ENCODE results near the gene LINC00237.

LINC00237 gene

GRCh38 chr20:21096321-21097043, 9.7 kb downstream of the LINC00237 start:
- peak; percentile 22 for DNase-seq (ENCODE audit: low spot score)

GRCh38 chr20:21092806-21093205, 13.4 kb downstream of the LINC00237 start:
- DNase-seq (ENCODE audit: low spot score) = no peak

GRCh38 chr20:21090721-21091120, 15.4 kb downstream of the LINC00237 start:
- no peak for DNase-seq (ENCODE audit: low spot score)

- peak; percentile 16 for DNase-seq (ENCODE audit: low spot score)
Measured at GRCh38 chr20:21090111-21090618, 16.0 kb downstream of the LINC00237 start.

- DNase-seq (ENCODE audit: low spot score) = no peak
Measured at GRCh38 chr20:21089391-21089790, 16.8 kb downstream of the LINC00237 start.

GRCh38 chr20:21087862-21088540, 18.2 kb downstream of the LINC00237 start:
- DNase-seq (ENCODE audit: low spot score) = no peak

GRCh38 chr20:21083825-21084325, 22.3 kb downstream of the LINC00237 start:
- DNase-seq (ENCODE audit: low spot score) = no peak

- DNase-seq (ENCODE audit: low spot score) = no peak
Measured at GRCh38 chr20:21082584-21082983, 23.6 kb downstream of the LINC00237 start.

GRCh38 chr20:21077809-21078345, 28.3 kb downstream of the LINC00237 start:
- no peak for DNase-seq (ENCODE audit: low spot score)

GRCh38 chr20:21076073-21076472, 30.1 kb downstream of the LINC00237 start:
- no peak for DNase-seq (ENCODE audit: low spot score)

GRCh38 chr20:21075471-21075870, 30.7 kb downstream of the LINC00237 start:
- no peak for DNase-seq (ENCODE audit: low spot score)

- DNase-seq (ENCODE audit: low spot score) = no peak
Measured at GRCh38 chr20:21074605-21075336, 31.4 kb downstream of the LINC00237 start.

GRCh38 chr20:21067255-21067654, 38.9 kb downstream of the LINC00237 start:
- no peak for DNase-seq (ENCODE audit: low spot score)

GRCh38 chr20:21064924-21065323, 41.2 kb downstream of the LINC00237 start:
- no peak for DNase-seq (ENCODE audit: low spot score)

GRCh38 chr20:21063276-21063675, 42.9 kb downstream of the LINC00237 start:
- DNase-seq (ENCODE audit: low spot score) = no peak

- no peak for DNase-seq (ENCODE audit: low spot score)
Measured at GRCh38 chr20:21053002-21053762, 53.0 kb downstream of the LINC00237 start.

- DNase-seq (ENCODE audit: low spot score) = no peak
Measured at GRCh38 chr20:21052686-21053001, 53.5 kb downstream of the LINC00237 start.

- DNase-seq (ENCODE audit: low spot score) = no peak
Measured at GRCh38 chr20:21052241-21052640, 53.9 kb downstream of the LINC00237 start.

GRCh38 chr20:21050710-21051109, 55.4 kb downstream of the LINC00237 start:
- DNase-seq (ENCODE audit: low spot score) = no peak

- DNase-seq (ENCODE audit: low spot score) = no peak
Measured at GRCh38 chr20:21049305-21049828, 56.8 kb downstream of the LINC00237 start.

- peak; percentile 61 for DNase-seq (ENCODE audit: low spot score)
Measured at GRCh38 chr20:21048841-21049273, 57.3 kb downstream of the LINC00237 start.

Data from germinal center (tissue), 1 donor.